Osteocyte (in vitro differentiated cells): Measurements from ENCODE around the gene PWP2. TPM values are rescaled to one million over a fixed set of nuclear protein-coding genes. Genes with fewer than 3 reads are reported as not detected.
A peak's percentile ranks its signal among the peaks of the same experiment; 100 is the strongest.
"Not testable (repeated sequence)": the region's sequence is repeated elsewhere in the genome, so short reads cannot be mapped to it uniquely, and the experiment has no call there.

ENCODE experiments used
- DNase-seq: peaks from one replicate; pipeline ENCODE4 v3.0.0; 2021; ENCODE audit warnings: mixed read lengths; ENCODE audit not compliant: unreplicated experiment; ENCODE audit errors: extremely low spot score
- H3K27ac Mint-ChIP-seq: one replicate; pipeline ENCODE4 v1.8.0; 2021; ENCODE audit warnings: mild to moderate bottlenecking, mixed read lengths; ENCODE audit not compliant: unreplicated experiment
- H3K27me3 Mint-ChIP-seq: one replicate; pipeline ENCODE4 v1.8.0; 2021; ENCODE audit warnings: mixed read lengths; ENCODE audit not compliant: unreplicated experiment
- H3K36me3 Mint-ChIP-seq: one replicate; pipeline ENCODE4 v1.8.0; 2021; ENCODE audit warnings: mixed read lengths; ENCODE audit not compliant: unreplicated experiment
- H3K4me1 Mint-ChIP-seq: one replicate; pipeline ENCODE4 v1.8.0; 2021; ENCODE audit warnings: mixed read lengths; ENCODE audit not compliant: unreplicated experiment
- H3K4me3 Mint-ChIP-seq: one replicate; pipeline ENCODE4 v1.8.0; 2021; ENCODE audit warnings: mild to moderate bottlenecking, moderate library complexity, mixed read lengths; ENCODE audit not compliant: unreplicated experiment
- H3K9me3 Mint-ChIP-seq: one replicate; pipeline ENCODE4 v1.8.0; 2021; ENCODE audit warnings: mixed read lengths; ENCODE audit not compliant: unreplicated experiment
- CTCF ChIP-seq: fragments of 200-600 bp; sonication (generic); IDR thresholded peaks from 2 replicates; pipeline ENCODE4 v1.5.0; 2021; ENCODE audit warnings: antibody characterized with exemption, mild to moderate bottlenecking, moderate library complexity
- long read RNA-seq: library from polyadenylated mRNA; unstranded; transcript quantifications from one replicate; pipeline ENCODE4 v2.0.0, GENCODE V29; 2021
- total RNA-seq: library from RNA; stranded (reverse); gene quantifications from 2 replicates; pipeline ENCODE4 v1.2.1, GENCODE V29; 2021

Gene PWP2
- 0.75 and 2.2 TPM in 2 replicates for total RNA-seq
- long read RNA-seq = 0 reads

GRCh38 chr21:44107026-44107501 lies at the start of gene PWP2:
TSS of gene PWP2 (plus strand) at chr21:44107399. CDS start at chr21:44107417, 18 bp downstream.
- H3K27ac Mint-ChIP-seq, H3K4me3 Mint-ChIP-seq, H3K27me3 Mint-ChIP-seq, H3K4me1 Mint-ChIP-seq, H3K36me3 Mint-ChIP-seq, H3K9me3 Mint-ChIP-seq: not testable (repeated sequence)
- DNase-seq = peak; percentile 2

- H3K9me3 Mint-ChIP-seq = no peaks in the 10 kb centered on the region
- TF ChIP-seq CTCF = no peak
- H3K36me3 Mint-ChIP-seq = peaks cover 42% of the 10 kb centered on the region
- peaks cover 37% of the 10 kb centered on the region for H3K4me1 Mint-ChIP-seq
- DNase-seq = no peak
- H3K27ac Mint-ChIP-seq = peak overlapping the region; percentile 56
- H3K27me3 Mint-ChIP-seq = no peaks in the 10 kb centered on the region
- H3K4me3 Mint-ChIP-seq = no peak overlapping the region
These were observed 49.1 kb upstream of the PWP2 start for GRCh38 chr21:44057960-44058651.

- DNase-seq = no peak
- no peak overlapping the region for H3K4me3 Mint-ChIP-seq
- peaks cover 44% of the 10 kb centered on the region for H3K36me3 Mint-ChIP-seq
- no peak for TF ChIP-seq CTCF
- no peaks in the 10 kb centered on the region for H3K27me3 Mint-ChIP-seq
- peak overlapping the region; percentile 56 for H3K27ac Mint-ChIP-seq
- H3K9me3 Mint-ChIP-seq = no peaks in the 10 kb centered on the region
- H3K4me1 Mint-ChIP-seq = peaks cover 35% of the 10 kb centered on the region
These were observed 48.6 kb upstream of the PWP2 start for GRCh38 chr21:44058652-44058964.

- H3K27me3 Mint-ChIP-seq = no peaks in the 10 kb centered on the region
- no peaks in the 10 kb centered on the region for H3K9me3 Mint-ChIP-seq
- TF ChIP-seq CTCF = no peak
- DNase-seq = no peak
- H3K27ac Mint-ChIP-seq = no peak overlapping the region
- H3K36me3 Mint-ChIP-seq = peaks cover 45% of the 10 kb centered on the region
- H3K4me1 Mint-ChIP-seq = peaks cover 31% of the 10 kb centered on the region
- no peak overlapping the region for H3K4me3 Mint-ChIP-seq
These were observed 48.2 kb upstream of the PWP2 start for GRCh38 chr21:44058981-44059380.

GRCh38 chr21:44059710-44060109 lies 47.5 kb upstream of the PWP2 start:
- no peaks in the 10 kb centered on the region for H3K9me3 Mint-ChIP-seq

More at GRCh38 chr21:44059710-44060109, 47.5 kb upstream of the PWP2 start:
- no peak for TF ChIP-seq CTCF
- DNase-seq = no peak
- Mint-ChIP-seq H3K4me1 (peaks cover 24% of the 10 kb centered on the region), H3K4me3 (no peak overlapping the region), H3K36me3 (peaks cover 46% of the 10 kb centered on the region), H3K27me3 (no peaks in the 10 kb centered on the region), H3K27ac (peak overlapping the region; percentile 23)
